Mucosa of descending colon (tissue), 3 donors: Measurements from ENCODE around the gene EIF4E3. TPM values are rescaled to one million over a fixed set of nuclear protein-coding genes. Genes with fewer than 3 reads are reported as not detected.

ENCODE experiments used
- ATAC-seq: fragments of 200-7000 bp; cut with Tn5 transposase; one replicate; pipeline ENCODE4 v1.9.1; 2020; ENCODE audit warnings: mild to moderate bottlenecking, moderate library complexity
- DNase-seq, 3 donors: peaks; one replicate each; pipeline ENCODE4 v3.0.0-alpha.2; 2020
- H3K36me3 ChIP-seq: fragments of 200-600 bp; one replicate; pipeline ENCODE4 v1.8.0; 2021; ENCODE audit warnings: low read depth, mild to moderate bottlenecking
- H3K4me1 ChIP-seq: fragments of 200-600 bp; one replicate; pipeline ENCODE4 v1.8.0; 2021; ENCODE audit warnings: low read depth, mild to moderate bottlenecking
- H3K4me3 ChIP-seq: fragments of 200-600 bp; one replicate; pipeline ENCODE4 v1.8.0; 2021; ENCODE audit warnings: mild to moderate bottlenecking
- H3K9me3 ChIP-seq: fragments of 200-600 bp; one replicate; pipeline ENCODE4 v1.8.0; 2021; ENCODE audit warnings: mild to moderate bottlenecking
- CTCF ChIP-seq: fragments of 200-600 bp; IDR thresholded peaks from one replicate; pipeline ENCODE4 v1.8.0; 2022; ENCODE audit warnings: antibody characterized with exemption, mild to moderate bottlenecking
- intact Hi-C, 2 donors: fragments of 100-400 bp; cut with DNase I in 1 of 2; cut with micrococcal nuclease in 1 of 2; formaldehyde crosslinking; loops; one replicate each; pipeline versions ENCODE4 v1.11.0 to v1.11.1; 2022; cut with DNase I, micrococcal nuclease
- long read RNA-seq, 2 donors: library from polyadenylated mRNA; unstranded; transcript quantifications; one replicate each; pipeline ENCODE4 v2.0.0, GENCODE V29; 2019 to 2021
- total RNA-seq, 3 donors: library from RNA; stranded (reverse); fragmentation: NEBNext Ultra II Directional in 2 of 3; extraction: Animal tissue kit (Norgen Biotek cat#: 25700) in 2 of 3; gene quantifications; one replicate each; pipeline versions ENCODE4 v1.2.1 to v1.2.4, GENCODE V29; 2021 to 2023
- donor health status: DM: no; HTN: no; CAD: no; lungs with moderate emphysema.
- donor health status: DM: no; HTN: no; CAD: no.
- donor health status: DM: no; HTN: yes; CAD: no.

EIF4E3 gene
- total RNA-seq: 10 to 100 TPM; 40.6 to 57.1 (median 48.4) TPM
- long read RNA-seq, donor 1, full-length matches to known transcripts: 110 of 143 reads
- long read RNA-seq, donor 1, partial matches to known transcripts: 5 of 143 reads
- long read RNA-seq, donor 1, other reads (novel, unspliced or antisense): 28 of 143 reads
- long read RNA-seq, donor 2, full-length matches to known transcripts: 2 of 4 reads
- long read RNA-seq, donor 2, partial matches to known transcripts: 1 of 4 reads
- long read RNA-seq, donor 2, other reads (novel, unspliced or antisense): 1 of 4 reads

DNA sequence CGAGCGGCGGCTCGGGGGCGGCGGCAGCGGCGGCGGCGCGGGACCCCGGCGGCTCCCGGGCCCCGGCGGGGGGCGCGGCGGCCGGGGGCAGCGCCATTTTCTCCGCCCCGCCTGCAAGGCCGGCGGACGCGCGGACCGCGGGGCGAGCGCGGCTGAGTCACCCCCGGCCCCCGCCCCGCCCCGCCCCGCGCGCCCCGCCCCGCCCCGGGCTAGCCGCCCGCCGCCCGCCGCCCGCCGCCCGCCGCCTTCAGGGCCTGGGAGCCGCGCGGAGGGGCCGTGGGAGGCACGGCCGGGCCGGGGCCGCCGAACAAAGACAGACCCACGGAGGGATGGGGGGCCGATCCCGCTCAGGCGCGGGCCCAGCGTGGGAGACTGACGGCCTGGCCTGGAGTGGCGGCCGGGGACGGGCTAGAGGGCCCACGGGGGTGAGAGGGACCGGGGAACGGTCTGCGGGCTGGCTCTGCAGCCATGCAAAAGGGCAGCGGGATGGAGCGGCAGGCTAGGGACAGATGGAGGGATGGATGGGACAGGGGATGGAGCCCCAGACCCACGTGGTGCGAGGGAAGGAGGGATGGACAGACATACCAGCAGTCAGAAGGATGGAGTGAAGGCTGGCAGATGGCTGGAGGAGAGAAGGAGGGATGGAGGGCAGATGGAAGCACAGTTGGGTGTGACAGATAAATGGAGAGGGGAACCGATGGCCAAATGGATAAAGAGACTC, at the start of gene EIF4E3:
Gene EIF4E3 (minus strand): TSS at position 132 of the 721 bp plus-strand sequence. CDS start 35 bp downstream, at position 97.
- ATAC-seq: peak; percentile 45
- peaks cover 14% of the 10 kb centered on the region for H3K4me1 ChIP-seq
- DNase-seq: peak; percentile 37 to 70 (median 68)
- intact Hi-C loops: no loop called here
- no peaks in the 10 kb centered on the region for H3K9me3 ChIP-seq
- TF ChIP-seq CTCF: no peak
- H3K36me3 ChIP-seq: no peaks in the 10 kb centered on the region
- H3K4me3 ChIP-seq: peak within 1 kb of the TSS; percentile 69

DNA sequence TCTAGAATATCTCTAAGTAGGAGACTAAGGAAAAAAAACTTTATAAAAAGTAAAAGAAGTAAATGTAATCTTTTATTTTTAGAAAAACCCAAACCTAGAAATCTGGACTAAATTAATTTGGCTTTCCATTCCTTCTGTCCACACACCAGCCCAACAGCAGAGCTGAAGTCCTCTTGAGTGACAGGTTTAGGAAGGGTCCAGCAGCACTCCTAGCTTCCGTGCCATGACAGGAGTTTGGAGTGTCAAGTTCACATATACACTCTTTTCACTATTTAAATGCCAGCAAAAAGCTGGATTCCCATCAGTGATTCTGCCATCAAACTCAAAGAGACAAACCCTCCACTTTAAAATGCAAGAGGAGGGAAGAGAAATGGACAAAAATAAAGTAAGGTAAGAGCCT, 46.7 kb upstream of the EIF4E3 start:
- H3K36me3 ChIP-seq: no peaks in the 10 kb centered on the region
- ATAC-seq: no peak
- H3K9me3 ChIP-seq: no peaks in the 10 kb centered on the region
- intact Hi-C loops: no loop called here
- no peak for DNase-seq
- H3K4me1 ChIP-seq: no peaks in the 10 kb centered on the region
- no peak for TF ChIP-seq CTCF
- H3K4me3 ChIP-seq: no peak overlapping the region

GRCh38 chr3:71771126-71771525, 45.9 kb upstream of the EIF4E3 start:
- no peak for TF ChIP-seq CTCF
- no peak for ATAC-seq
- intact Hi-C loops: no loop called here

GRCh38 chr3:71763426-71763825, 38.2 kb upstream of the EIF4E3 start:
- intact Hi-C loops: no loop called here
- Histone ChIP-seq H3K9me3 (no peaks in the 10 kb centered on the region), H3K4me1 (no peaks in the 10 kb centered on the region), H3K4me3 (no peak overlapping the region), H3K36me3 (no peaks in the 10 kb centered on the region)
- no peak for TF ChIP-seq CTCF
- DNase-seq (no peak), ATAC-seq (no peak)

More at GRCh38 chr3:71771126-71771525, 45.9 kb upstream of the EIF4E3 start:
- no peaks in the 10 kb centered on the region for H3K9me3 ChIP-seq
- no peak for DNase-seq
- no peaks in the 10 kb centered on the region for H3K36me3 ChIP-seq
- no peak overlapping the region for H3K4me3 ChIP-seq
- H3K4me1 ChIP-seq: no peaks in the 10 kb centered on the region

GRCh38 chr3:71760140-71760539, 34.9 kb upstream of the EIF4E3 start:
- no peaks in the 10 kb centered on the region for H3K9me3 ChIP-seq
- no peak for ATAC-seq
- H3K36me3 ChIP-seq: no peaks in the 10 kb centered on the region
- no peak overlapping the region for H3K4me3 ChIP-seq
- no peak for TF ChIP-seq CTCF
- intact Hi-C loops: no loop called here
- no peak for DNase-seq
- no peaks in the 10 kb centered on the region for H3K4me1 ChIP-seq
